ENCODE measurements around the gene KCNE3. TPM values are rescaled to one million over a fixed set of nuclear protein-coding genes. Genes with fewer than 3 reads are reported as not detected.

The KCNE3 gene
- total RNA-seq, 1 experiment from 2014 or later, result 4.9 TPM

GRCh38 chr11:74446532-74446938 lies 20.8 kb downstream of the KCNE3 start:
- no peak overlapping the region for H3T11ph ChIP-seq (ENCODE audit: low read length)
- H3K9ac ChIP-seq (ENCODE audit: extremely low read depth, insufficient read length, low read length), result no peak overlapping the region
- no peak for TF ChIP-seq CTCF (conservative IDR thresholded peaks at IDR 0.05)
- H3K56ac ChIP-seq (ENCODE audit: insufficient read length, low read depth, low read length), result no peak overlapping the region
- no peaks in the 10 kb centered on the region for H3K36me3 Mint-ChIP-seq (ENCODE audit: insufficient read depth in 1 of 3, low read depth in 3 of 3)
- H2BK12ac ChIP-seq (ENCODE audit: insufficient read length, low read depth, low read length), result no peak overlapping the region
- no peaks in the 10 kb centered on the region for H3K79me2 ChIP-seq (ENCODE audit: insufficient read depth, low read length)
- H3K4ac ChIP-seq (ENCODE audit: low read depth, low read length), result no peak overlapping the region
- no peak overlapping the region for H3K4me3 Mint-ChIP-seq
- DNase-seq, result no peak
- no peak overlapping the region for H2BK120ac ChIP-seq (ENCODE audit: low read depth, low read length, poor library complexity, severe bottlenecking)
- H4K20me1 ChIP-seq (ENCODE audit: control insufficient read depth, insufficient read depth, insufficient read length), result no peaks in the 10 kb centered on the region
- no peaks in the 10 kb centered on the region for H3K9me3 Mint-ChIP-seq
- no peak overlapping the region for H2AK5ac ChIP-seq (ENCODE audit: insufficient read length, low read length)
- no peaks in the 10 kb centered on the region for H3K4me1 ChIP-seq (ENCODE audit: insufficient read depth, low read length)
- H4K91ac ChIP-seq (ENCODE audit: insufficient read length, low read depth, low read length), result no peak overlapping the region
- no peaks in the 10 kb centered on the region for H3K27me3 ChIP-seq (ENCODE audit: insufficient read depth, low read length)
- H3K27ac ChIP-seq (ENCODE audit: insufficient read length, low read depth, low read length), result no peak overlapping the region
- H3K14ac ChIP-seq (ENCODE audit: insufficient read depth, low read length), result no peak overlapping the region
- no peaks in the 10 kb centered on the region for H3K79me1 ChIP-seq (ENCODE audit: insufficient read depth, low read depth, low read length, poor library complexity, severe bottlenecking)
- H3K27me3 Mint-ChIP-seq (ENCODE audit: low read depth), result no peaks in the 10 kb centered on the region; the same call in 1 of the 2 replicates
- no peak overlapping the region for H4K5ac ChIP-seq (ENCODE audit: insufficient read length, low read depth, low read length)
- no peak overlapping the region for H2BK5ac ChIP-seq (ENCODE audit: insufficient read length, low read length)
- H3K4me1 Mint-ChIP-seq, result peaks cover 15 to 29% of the 10 kb centered on the region in 2 experiments
- no peaks in the 10 kb centered on the region for H3K23me2 ChIP-seq (ENCODE audit: insufficient read length, low read depth, low read length, poor library complexity, severe bottlenecking)
- WGBS (ENCODE audit: extremely low coverage, insufficient read length, low lambda C conversion rate), result no CpG with 5 or more reads among the region's 1 CpG
- H3K4me2 ChIP-seq (ENCODE audit: insufficient read depth, insufficient read length, low read length), result no peak overlapping the region
- H3K27ac Mint-ChIP-seq, result no peak overlapping the region
- no peak overlapping the region for H3K23ac ChIP-seq (ENCODE audit: insufficient read length, low read depth, low read length)
- no peak overlapping the region for H4K8ac ChIP-seq (replicated peaks; ENCODE audit: insufficient read length, low read depth, low read length)
- no peak overlapping the region for H2BK20ac ChIP-seq (ENCODE audit: low read depth, low read length, poor library complexity, severe bottlenecking)
- H2BK15ac ChIP-seq (ENCODE audit: low read depth, low read length), result no peak overlapping the region
- no peaks in the 10 kb centered on the region for H3K9me3 ChIP-seq (ENCODE audit: control insufficient read depth, low read depth, low read length)
- no peak overlapping the region for H2AFZ ChIP-seq (ENCODE audit: low read length)
- H3K18ac ChIP-seq (ENCODE audit: insufficient read length, low read depth, low read length), result no peak overlapping the region

Measured in H9 (cell line).